ENCODE results near the gene OR6N1. TPM values are rescaled to one million over a fixed set of nuclear protein-coding genes. Genes with fewer than 3 reads are reported as not detected.
A peak's percentile ranks its signal among the peaks of the same experiment; 100 is the strongest.

The OR6N1 gene
- total and polyA plus RNA-seq, 11 donors = not detected

- peaks cover 0 to 15% (median 0%) of the 10 kb centered on the region in 9 donors for H3K27me3 ChIP-seq
- H3K4me1 ChIP-seq = peaks cover 0 to 31% (median 0%) of the 10 kb centered on the region in 12 donors
- intact Hi-C loops (cut with DNase I) = no loop called here
- ATAC-seq = no peak
- 83 to 85% (median 83%) methylated on average over 4 of the region's 4 CpGs for WGBS, 4 donors
- H3K36me3 ChIP-seq = no peaks in the 10 kb centered on the region
- TF ChIP-seq CTCF (IDR thresholded peaks at IDR 0.05) (no peak), POLR2A (IDR thresholded peaks at IDR 0.05) (no peak)
- peak overlapping the region in 1 of 12 donors; percentile 76 for H3K27ac ChIP-seq
- no peaks in the 10 kb centered on the region for H3K9me3 ChIP-seq
- no peak for DNase-seq
- H3K4me3 ChIP-seq = no peak overlapping the region
Measured at GRCh38 chr1:158799689-158800088, 27.7 kb upstream of the OR6N1 start.

- WGBS, 4 donors = 55 to 79% (median 70%) methylated on average over 3 of the region's 3 CpGs
- Histone ChIP-seq H3K27me3 (peaks cover 0 to 15% (median 0%) of the 10 kb centered on the region in 9 donors), H3K9me3 (no peaks in the 10 kb centered on the region), H3K4me3 (no peak overlapping the region), H3K36me3 (no peaks in the 10 kb centered on the region), H3K4me1 (peaks cover 0 to 30% (median 0%) of the 10 kb centered on the region in 12 donors), H3K27ac (no peak overlapping the region)
- DNase-seq (no peak), ATAC-seq (no peak)
- TF ChIP-seq CTCF (IDR thresholded peaks at IDR 0.05) (peak in 2 of 12 donors; percentile 5 to 11), POLR2A (IDR thresholded peaks at IDR 0.05) (no peak)
- intact Hi-C loops (cut with DNase I) = no loop called here
Measured at GRCh38 chr1:158798531-158798930, 26.5 kb upstream of the OR6N1 start.

- Histone ChIP-seq H3K9me3 (no peaks in the 10 kb centered on the region), H3K27me3 (peaks cover 0 to 15% (median 0%) of the 10 kb centered on the region in 9 donors), H3K4me1 (no peaks in the 10 kb centered on the region), H3K4me3 (no peak overlapping the region), H3K27ac (no peak overlapping the region), H3K36me3 (no peaks in the 10 kb centered on the region)
- ATAC-seq (no peak), DNase-seq (no peak)
- TF ChIP-seq POLR2A (IDR thresholded peaks at IDR 0.05) = no peak
- TF ChIP-seq CTCF (IDR thresholded peaks at IDR 0.05) = no peak
- 62 to 74% (median 66%) methylated on average over 6 of the region's 6 CpGs for WGBS, 4 donors
- intact Hi-C loops (cut with DNase I) = no loop called here
Measured at GRCh38 chr1:158794247-158794646, 22.3 kb upstream of the OR6N1 start.

- Histone ChIP-seq H3K4me1 (no peaks in the 10 kb centered on the region), H3K36me3 (no peaks in the 10 kb centered on the region), H3K27ac (no peak overlapping the region), H3K4me3 (no peak overlapping the region), H3K9me3 (no peaks in the 10 kb centered on the region), H3K27me3 (peaks cover 0 to 15% (median 0%) of the 10 kb centered on the region in 9 donors)
- WGBS, 4 donors = 71 to 90% (median 77%) methylated on average over 2 of the region's 2 CpGs
- intact Hi-C loops (cut with DNase I) = no loop called here
- TF ChIP-seq CTCF (IDR thresholded peaks at IDR 0.05) (peak in 1 of 12 donors; percentile 31), POLR2A (IDR thresholded peaks at IDR 0.05) (no peak)
- DNase-seq (no peak), ATAC-seq (no peak)
Measured at GRCh38 chr1:158793604-158794003, 21.6 kb upstream of the OR6N1 start.

Data from heart left ventricle (tissue), 16 donors.